Umbilical cord (tissue), 2 donors: ENCODE measurements around the gene DMPK. TPM values are rescaled to one million over a fixed set of nuclear protein-coding genes. Genes with fewer than 3 reads are reported as not detected.
"Not testable (repeated sequence)": the region's sequence is repeated elsewhere in the genome, so short reads cannot be mapped to it uniquely, and the experiment has no call there.

Experiments
- DNase-seq: peaks from one replicate; pipeline ENCODE4 v3.0.0-alpha.2; 2015; ENCODE audit warnings: low spot score
- total RNA-seq: library from RNA; depleted of rRNA; stranded (reverse); fragments of >200 nt; gene quantifications from one replicate; pipeline ENCODE4 v1.2.3, GENCODE V29; 2014; ENCODE audit warnings: low replicate concordance; ENCODE audit not compliant: insufficient read depth

The DMPK gene
- total RNA-seq, 1 donor from 2014 or later = 91.2 TPM

DNA sequence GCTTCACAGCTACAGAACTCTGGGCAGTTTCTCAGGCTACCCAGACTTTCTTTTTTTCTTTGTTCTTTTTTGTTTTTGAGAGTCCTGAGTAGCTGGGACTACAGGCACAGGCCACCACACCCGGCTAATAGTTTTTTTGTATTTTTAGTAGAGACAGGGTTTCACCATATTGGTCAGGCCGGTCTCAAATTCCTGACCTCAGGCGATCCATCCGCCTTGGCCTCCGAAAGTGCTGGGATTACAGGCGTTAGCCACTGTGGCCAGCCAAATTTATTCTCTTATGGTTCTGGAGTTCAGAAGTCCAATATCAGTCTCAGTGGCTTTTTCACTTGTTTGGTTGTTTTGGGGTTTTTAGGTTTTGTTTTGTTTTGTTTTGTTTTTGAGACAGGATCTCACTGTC, 36.7 kb downstream of the DMPK start:
- no peak for DNase-seq

DNA sequence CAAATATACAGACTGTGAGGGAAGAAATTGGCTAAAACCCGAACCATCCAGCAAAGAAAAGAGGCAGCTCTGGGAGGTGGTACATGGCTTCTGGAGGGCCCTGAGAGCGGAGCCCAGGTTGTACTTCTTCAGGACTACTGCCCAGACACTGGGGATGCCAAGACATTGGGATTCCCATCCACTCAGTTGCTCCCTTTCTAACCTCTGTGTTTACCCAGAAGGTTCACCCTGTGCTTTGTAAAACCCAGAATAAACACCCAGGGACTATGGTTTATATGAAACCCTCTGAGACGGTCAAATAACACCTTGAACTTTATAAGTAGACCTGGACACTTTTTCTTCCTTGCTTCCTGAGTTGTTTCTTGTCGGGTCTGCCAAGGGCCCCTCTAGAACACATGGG, 39.3 kb downstream of the DMPK start:
- DNase-seq = no peak

DNA sequence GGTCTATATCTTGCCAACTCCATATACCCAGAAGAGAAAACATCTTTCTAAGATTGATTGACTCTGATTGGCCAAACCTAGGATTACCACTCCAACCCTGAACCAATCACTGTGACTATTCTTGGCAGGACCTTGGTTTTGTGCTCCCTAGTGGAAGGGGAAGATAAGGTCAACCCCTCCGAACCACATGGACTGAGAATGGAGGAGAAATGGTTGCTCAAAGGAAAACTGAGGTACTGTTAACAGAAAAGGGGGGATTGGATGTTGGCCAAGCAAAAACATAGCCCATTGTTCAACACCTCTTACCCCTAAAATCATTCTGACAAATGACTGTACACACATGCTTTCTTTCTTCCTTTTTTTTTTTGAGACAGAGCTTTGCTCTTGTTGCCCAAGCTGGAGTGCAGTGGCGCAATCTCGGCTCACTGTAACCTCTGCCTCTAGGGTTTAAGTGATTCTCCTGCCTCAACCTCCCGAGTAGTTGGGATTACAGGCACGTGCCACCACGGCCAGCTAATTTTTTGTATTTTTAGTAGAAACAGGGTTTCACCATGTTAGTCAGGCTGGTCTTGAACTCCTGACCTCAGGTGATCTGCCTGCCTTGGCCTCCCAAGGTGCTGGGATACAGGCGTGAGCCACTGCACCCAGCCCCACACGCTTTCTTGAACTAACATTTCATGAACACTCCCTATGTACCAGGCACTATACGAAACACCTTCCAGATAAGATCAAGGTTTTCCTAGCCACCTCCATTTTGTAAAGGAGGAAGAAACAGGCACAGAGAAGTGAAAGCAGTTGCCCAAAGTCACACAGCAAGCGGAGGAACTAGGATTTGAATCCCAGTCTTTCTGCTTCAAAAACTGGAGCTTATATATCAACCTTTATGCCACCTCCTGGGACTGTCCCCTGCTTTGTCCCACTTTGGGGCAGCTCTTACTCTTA, 42.5 kb downstream of the DMPK start:
- DNase-seq = no peak

DNA sequence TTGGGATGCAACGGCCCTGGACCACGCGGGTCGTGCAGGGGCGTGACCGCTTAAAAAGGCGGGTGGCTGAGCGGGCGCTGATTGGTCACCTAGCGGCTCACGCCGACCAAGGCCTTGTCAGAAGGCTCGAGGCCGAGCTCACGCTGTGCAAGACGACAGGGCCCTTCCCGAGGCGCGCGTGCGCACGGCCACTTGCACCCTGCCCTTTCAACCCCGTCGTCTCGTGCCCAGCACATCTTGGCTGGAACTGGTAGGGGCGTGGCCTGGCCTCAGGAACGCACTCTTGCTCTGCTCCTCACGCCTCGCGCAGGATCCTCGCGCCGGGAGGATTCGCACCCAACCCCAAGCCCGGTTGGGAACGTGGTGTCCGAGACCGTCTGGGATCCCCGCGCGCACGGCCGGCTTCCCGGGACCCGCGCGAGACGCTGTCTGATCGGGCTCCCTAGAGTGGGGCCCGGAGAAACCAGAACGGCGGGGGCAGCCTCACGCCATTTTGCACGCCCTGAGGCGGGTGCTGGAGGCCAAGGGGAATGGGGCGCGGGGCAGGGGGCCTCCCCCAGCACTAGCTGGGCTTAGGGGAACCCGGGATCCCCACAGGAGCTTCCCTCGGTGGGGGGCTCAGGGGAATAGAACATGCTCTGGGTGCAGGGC, 49.0 kb downstream of the DMPK start, which contains the start of gene MEIOSIN:
TSS of gene MEIOSIN (plus strand) at position 280 of the 651 bp plus-strand sequence. CDS start 1,938 bp downstream, outside the sequence.
- no peak for DNase-seq

DNA sequence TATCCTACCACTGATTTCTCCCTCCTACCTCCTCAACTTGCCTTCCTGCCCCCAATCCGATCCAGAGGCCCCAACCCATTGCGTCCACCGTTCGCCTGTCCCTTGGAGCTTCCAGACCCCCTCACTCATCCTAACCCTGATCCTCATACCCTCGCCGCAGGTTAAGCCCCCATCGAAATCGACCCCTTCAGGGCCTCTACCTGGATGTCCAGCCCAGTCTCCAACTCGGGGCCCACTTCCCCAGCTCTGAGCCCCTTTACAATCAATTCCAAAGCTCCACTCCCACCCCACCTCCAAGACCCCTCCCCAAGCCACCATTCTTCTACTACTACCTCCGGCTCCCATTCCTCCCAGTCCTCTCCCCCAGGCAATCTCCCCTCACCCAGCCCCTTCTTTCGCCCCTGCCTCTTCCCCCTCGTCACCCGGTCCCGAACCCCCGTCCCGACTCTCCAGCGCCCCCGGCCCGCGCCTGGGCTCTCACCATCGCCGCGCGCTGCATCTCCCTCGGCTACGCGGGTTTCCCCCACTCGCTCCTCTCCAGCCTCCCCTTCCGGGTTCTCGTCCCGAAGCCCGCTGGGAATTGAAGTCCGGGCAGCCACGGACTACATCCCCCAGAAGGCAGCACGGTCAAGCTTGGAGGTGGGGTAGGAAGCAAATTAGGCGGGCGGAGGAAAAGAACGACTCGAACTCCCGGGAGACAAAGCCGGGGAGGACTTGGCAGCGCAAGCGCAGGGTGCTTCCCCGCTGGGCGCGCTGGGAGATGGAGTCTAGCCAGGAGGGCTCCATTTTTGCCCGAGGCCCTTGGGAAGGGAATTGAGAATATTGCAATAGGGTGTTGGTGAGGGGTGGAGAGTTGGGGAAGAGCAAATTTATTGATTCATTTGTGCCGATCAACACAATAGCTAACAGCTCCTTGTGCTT, 51.7 kb downstream of the DMPK start, which contains the start of gene FBXO46:
TSS of gene FBXO46 (minus strand) at position 529 of the 921 bp plus-strand sequence. CDS start 17,401 bp downstream, outside the sequence.
- DNase-seq = peak; percentile 99

DNA sequence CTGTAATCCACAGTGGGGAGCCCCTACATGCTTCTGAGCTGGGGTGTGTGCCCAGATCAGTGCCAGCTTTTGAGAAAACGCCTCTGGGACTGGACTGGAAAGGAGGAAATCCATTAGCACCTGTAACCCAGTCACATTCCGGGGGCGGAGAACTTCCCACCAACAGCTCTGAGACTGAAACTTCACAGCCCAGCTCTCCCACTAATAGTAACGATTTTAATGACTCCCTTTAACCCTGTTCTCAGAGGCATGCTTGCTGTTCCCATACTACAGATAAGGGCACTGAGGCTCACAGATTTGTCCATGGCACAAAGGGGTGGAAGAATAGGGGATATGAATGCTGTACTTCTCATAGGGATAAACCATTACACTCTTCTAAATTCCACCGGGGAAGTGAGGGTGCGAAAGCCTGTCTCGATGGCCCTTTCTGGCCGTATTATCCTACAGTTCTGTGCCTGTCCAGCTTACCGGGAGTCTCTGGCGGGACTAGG, 52.4 kb downstream of the DMPK start:
- DNase-seq = no peak

DNA sequence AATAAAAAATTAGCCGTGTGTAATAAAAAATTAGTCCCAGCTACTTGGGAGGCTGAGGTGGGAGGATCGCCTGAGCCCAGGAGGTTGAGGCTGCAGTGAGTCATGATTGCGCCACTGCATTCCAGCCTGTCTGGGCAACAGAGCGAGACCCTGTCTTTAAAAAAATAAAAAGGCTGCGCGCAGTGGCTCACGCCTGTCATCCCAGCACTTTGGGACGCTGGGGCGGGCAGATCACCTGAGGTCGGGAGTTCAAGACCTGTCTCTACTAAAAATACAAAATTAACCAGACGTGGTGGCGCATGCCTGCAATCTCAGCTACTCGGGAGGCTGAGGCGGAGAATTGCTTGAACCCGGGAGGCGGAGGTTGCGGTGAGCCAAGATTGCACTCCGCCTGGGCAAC, 53.6 kb downstream of the DMPK start:
- DNase-seq = not testable (repeated sequence)

DNA sequence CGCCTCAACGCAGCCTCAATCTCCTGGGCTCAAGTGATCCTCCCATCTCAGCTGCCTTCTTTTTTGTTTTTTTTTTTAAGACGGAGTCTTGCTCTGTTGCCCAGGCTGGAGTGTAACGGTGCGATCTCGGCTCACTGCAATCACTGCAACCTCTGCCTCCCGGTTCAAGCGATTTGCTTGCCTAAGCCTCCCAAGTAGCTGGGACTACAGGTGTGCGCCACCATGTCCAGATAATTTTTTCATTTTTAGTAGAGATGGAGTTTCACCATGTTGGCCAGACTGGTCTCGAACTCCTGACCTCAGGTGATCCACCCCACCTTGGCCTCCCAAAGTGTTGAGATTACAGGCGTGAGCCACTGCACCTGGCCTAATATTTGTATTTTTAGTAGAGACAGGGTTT, 62.2 kb downstream of the DMPK start:
- DNase-seq = not testable (repeated sequence)

Other genes starting within 250 kb of the DMPK start
- gene OPA3, start 197.7 kb downstream of the DMPK start, total RNA-seq = 4.8 TPM
- 0.48 TPM for gene GPR4, start 180.3 kb downstream of the DMPK start, total RNA-seq
- 4.6 TPM for gene EML2, start 143.1 kb downstream of the DMPK start, total RNA-seq
- gene GIPR, start 114.3 kb downstream of the DMPK start, total RNA-seq = 0.72 TPM
- 108 TPM for gene SNRPD2, start 90.5 kb downstream of the DMPK start, total RNA-seq
- 9.4 TPM for gene QPCTL, start 89.8 kb downstream of the DMPK start, total RNA-seq
- 13.0 TPM for gene FBXO46, start 51.6 kb downstream of the DMPK start, total RNA-seq
- gene MEIOSIN, start 49.1 kb downstream of the DMPK start, total RNA-seq = not detected
- gene SIX5, start 13.2 kb downstream of the DMPK start, total RNA-seq = 18.8 TPM
- gene DMWD, start 10.4 kb upstream of the DMPK start, total RNA-seq = 23.8 TPM
- gene RSPH6A, start 32.8 kb upstream of the DMPK start, total RNA-seq = not detected
- gene SYMPK, start 80.7 kb upstream of the DMPK start, total RNA-seq = 23.1 TPM
- gene FOXA3, start 81.8 kb upstream of the DMPK start, total RNA-seq = not detected
- gene IRF2BP1, start 103.7 kb upstream of the DMPK start, total RNA-seq = 16.9 TPM
- not detected for gene MYPOP, start 120.1 kb upstream of the DMPK start, total RNA-seq
- not detected for gene NANOS2, start 132.3 kb upstream of the DMPK start, total RNA-seq
- 6.0 TPM for gene NOVA2, start 191.4 kb upstream of the DMPK start, total RNA-seq
- gene CCDC61, start 213.0 kb upstream of the DMPK start, total RNA-seq = 5.8 TPM
- not detected for gene PGLYRP1, start 240.6 kb upstream of the DMPK start, total RNA-seq